DMS153 (cell line): ENCODE data around the gene SPATA46.

ENCODE experiments used
- DNase-seq: peaks from one replicate; lab custom pipeline; 2025; lab: John Stamatoyannopoulos, UW

Gene SPATA46

DNA sequence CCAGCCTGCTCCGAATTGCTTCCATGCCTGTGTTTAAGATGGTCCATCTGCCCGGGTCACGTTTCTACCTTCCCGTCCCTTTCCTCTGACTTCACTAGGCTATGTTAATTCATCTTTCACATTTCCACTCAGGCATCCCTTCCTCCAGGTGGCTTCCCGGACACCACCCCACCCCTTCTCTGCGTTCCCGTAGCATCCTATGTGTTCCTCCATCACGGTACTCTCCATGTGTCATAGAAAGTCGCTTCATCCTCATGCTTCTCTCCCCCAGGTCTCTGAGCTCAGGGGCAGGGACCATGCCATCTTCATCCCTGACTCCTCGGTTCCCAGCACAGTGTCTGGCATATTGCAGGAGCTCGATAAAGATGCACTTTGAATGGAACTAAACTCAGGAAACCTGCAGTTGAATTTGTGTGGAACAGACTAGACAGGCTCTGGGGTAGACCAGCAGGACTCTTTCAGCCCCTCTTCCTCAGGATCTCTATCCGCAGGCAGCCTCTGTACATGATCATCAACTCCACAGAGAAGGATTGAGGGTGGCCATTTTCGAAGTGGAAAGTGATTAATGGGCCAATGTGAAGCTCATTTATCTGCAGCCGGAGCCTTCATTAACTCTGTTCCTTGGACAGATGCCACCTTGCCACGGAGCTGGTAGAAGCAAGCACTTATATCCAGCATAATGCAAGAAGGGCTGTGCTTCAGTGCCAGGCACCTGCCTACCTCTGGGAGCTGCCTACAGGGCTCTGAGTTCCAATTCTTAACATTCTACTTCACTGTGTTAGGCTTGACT is 13.9 kb upstream of the SPATA46 start:
- DNase-seq: no peak

DNA sequence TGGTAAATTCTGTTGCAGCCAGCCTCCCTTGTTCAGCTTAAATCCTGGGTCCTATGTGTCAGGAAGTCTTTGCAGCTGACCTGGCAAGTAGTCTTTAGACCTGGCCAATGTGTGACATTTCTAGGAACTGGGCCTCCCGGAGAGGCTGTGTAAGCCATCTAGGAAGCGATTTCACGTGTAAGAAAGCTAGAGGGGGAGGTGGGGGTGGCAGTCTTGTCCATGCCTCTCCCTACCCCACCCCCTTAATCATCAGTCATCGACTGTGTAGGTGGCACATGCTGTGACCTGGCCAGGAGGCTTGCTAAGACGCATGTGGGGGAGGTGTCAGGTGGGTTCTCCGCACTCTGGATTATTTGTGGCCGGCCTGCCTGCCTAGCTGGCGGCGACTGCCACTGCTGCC is 13.3 kb upstream of the SPATA46 start:
- DNase-seq: no peak

DNA sequence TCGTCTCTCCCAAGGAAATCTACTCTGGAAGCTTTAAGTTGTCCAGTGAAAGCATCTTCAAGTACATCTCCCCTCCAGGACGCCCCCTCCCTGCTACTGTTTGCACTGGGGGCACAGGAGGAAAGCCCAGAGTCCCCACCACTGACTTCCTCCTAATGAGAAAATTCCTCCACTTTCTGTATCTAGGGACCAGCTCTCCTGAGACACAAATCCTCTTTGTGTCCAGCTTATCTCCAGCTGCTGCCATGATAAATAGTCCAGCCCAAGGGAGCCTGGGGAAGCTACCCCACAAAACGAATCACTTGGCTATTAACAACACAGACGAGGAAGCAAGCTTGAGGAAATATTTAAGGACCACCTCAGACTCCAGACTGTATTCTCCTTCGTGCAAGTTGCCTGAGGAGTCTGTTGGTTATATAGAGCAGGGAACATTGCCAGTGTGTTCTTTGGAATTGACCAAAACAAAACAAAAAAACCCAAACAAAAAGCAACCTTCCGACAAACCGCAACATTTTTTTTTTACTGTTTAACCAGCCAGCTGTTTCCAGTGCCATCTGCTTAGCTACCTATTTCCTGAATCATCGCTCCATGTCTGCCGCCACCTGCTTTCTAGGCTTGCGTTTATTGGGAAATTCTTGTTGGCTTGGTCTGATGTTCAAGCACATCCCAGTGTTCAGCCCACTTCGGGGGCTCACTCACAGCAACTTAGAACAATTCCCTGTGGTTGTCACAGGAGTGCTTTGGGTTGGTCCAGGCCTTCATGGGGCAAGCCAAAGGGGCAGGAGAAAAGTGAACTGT is 12.6 kb upstream of the SPATA46 start:
- DNase-seq: peak; percentile 71

DNA sequence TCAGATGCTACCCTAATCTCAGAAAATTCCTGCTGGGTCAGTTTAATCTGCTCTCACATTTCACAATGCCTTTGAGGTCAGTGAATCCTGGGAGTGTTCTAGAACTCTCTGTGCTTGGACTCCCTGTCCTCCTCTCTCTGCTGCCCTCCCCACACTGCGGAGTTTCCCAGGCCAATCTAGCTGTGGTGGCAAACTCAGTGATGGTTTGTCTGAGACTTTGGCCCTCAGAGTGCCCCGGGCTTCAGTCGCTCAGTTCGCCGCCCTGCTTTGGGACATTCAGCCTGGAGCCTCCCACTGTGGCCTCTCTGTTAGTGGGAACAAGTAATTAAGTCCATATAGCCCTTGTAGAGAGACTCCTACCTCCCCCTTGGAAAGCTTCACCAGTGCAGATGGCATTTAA is 12.0 kb upstream of the SPATA46 start:
- no peak for DNase-seq

DNA sequence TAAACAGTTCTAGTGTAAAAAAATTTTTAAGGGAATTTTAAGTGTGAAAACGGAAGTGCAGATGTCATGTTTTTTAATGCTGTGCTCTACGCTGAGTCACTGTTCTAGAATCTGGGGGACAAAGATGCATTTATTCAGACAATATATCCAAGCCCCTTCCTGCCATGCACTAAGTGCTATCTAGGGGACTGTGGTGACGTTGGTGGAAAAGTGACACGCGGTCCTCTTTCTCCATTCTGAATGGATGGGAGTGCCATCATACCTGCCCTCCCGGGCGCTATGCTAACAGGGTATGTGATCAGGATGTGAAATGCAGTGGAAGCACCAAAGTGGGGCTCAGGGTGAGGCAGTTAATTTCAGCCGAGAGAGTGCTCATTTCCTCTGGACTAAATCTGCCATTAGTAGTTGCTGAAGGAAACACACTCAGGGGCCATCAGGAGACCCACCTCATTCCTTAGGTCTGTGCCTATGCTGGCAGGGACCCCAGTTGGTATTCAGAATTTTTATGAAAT is 11.5 kb upstream of the SPATA46 start:
- no peak for DNase-seq

DNA sequence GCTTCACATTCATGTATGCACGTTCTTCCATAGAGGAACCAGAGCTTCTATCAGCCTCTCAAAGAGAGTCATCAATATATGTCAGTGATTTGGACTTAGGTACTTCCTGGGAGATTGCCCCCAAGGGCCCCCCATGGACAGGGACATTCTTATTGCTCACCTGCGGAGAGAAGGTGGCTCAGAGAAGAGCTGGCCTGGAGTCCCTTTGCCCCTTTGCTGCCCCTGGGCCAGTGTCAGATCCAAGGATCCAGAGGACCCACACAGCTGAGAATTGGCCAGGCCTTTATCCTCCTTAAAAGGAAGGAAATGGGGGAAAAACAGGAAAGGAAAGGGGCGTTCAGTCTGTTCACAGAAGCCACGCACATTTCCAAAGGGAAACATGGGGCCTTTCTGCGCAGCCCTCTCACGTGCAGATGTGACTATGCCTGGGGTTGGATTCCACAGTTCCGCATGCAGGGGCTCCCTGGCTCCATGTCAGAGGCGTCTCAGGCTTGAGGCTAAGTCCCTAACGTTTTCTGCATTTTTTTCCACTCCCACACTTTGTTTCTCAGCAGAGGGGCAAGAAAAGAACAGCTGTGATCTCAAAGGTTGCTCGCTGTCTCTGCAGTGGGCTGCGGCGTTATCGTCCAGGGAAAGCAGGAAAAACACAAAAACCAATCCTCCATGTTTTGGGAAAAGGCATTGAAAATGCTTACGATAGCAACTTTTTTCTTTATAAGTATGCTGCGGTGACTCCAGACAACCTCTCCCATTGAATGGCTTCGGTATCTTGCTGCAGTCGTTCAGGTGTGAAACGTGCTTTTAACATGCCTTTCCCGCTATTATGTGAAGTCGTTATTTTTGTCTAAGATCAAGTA is 10.8 kb upstream of the SPATA46 start:
- DNase-seq: no peak

DNA sequence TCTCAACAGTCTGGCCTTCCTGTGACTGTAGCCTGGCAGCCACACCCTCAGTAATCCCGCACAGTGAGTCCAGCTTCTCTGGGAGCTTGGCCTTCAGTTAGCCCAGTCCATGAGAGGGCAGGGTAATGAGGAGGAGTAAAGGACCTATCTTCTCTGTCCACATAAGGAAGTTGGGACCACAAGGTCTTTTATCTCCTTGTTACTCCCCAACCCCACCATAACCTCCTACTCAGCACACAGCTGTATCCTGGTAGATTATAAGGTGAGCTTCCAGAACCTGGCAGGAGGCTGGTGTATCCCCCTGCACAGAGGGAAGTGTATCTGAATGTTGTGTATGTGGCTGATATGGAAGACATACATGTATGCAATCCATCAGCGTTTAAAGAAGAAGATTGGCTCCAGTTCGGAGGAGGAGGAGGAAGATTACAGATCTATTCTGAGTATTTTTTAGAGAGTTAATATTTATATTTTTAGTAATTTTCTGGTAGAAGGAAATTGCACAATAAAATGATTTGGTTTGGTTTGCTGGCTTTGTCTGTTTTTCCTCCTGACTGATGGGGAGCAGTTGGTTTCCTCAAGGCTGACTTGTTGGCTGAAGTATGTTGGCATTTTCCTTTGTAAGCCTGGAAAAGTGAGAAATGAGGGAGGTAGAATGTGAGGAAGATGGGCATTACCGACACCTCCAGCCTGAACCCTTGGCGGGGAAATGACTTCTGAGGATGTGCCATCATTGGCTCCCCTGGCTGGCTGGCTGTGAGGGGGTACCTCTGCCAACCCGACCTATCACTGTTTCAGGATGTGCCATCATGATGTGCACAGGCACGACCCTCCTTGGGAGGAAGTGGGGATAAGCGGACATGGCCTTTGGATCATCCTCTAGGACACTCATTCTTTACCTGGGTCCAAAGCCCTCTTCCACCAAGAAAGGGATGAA is 9.9 kb upstream of the SPATA46 start:
- DNase-seq: no peak

DNA sequence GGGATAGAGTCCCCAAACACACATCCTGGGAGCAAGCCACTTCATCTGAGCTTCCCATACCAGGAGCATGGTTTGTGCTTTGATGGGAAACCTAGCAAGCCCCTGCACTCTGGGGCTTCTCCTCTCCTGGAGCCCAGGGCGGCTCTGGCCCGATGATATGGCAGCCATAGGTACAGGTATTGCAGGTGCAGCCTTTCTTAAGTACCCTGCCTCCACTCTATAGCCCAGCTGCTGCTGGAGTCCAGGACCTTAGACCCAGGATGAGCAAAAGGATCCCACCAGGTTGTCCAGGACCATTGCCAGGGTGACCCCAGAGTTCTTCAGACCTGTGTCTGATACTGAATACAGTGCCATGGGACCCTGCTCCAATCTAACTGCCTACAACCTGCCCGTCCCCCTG is 9.0 kb upstream of the SPATA46 start:
- DNase-seq: no peak

DNA sequence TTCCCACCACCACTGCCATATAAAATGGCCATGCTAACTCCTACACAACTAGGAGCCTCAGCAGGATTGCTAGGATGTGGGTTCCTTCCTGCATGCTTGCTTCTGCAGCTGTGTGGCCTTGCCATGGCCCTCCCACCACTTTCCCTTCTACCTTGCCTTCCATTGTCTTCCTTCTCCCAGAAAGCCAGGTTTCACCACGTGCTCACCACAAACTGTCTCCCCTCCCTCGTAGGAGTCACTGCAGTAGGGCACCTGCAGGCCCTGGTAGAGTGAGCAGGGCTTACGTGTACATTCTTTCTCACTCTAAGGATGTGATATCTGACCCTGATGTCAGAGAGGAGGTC is 8.6 kb upstream of the SPATA46 start:
- DNase-seq: no peak

DNA sequence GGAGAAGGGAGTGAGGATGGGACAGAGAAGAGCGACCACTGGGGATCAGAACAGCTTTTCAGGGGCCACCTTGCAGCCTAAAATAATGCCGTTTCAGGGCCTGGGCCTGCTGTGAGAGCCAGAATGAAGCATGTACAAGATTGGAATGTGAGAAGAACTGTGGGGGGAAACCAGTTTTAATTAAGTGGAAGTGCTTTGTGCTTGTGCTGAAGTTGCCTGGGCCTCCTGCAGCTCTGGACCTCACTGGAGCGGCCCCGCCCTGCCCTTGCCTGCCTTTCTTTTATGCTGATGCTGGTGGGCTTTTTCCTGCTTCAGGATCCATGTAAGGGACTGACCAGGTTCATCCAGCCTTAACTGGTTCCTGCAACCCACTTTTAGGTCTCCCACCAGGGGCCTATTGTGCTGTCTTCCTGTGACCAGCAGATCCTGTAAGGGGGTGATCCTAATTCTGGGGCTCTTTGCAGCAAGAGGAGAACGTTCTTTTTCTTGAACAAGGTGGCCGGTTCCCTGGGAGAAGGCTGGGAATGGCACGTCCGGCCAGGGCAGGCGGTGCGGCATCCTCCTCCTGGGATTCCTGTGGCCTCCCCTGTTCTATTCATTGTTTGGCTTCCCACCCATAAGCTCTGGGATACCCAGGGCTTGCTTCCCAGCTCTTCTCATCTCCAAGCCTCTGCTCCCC is 8.1 kb upstream of the SPATA46 start:
- DNase-seq: no peak

DNA sequence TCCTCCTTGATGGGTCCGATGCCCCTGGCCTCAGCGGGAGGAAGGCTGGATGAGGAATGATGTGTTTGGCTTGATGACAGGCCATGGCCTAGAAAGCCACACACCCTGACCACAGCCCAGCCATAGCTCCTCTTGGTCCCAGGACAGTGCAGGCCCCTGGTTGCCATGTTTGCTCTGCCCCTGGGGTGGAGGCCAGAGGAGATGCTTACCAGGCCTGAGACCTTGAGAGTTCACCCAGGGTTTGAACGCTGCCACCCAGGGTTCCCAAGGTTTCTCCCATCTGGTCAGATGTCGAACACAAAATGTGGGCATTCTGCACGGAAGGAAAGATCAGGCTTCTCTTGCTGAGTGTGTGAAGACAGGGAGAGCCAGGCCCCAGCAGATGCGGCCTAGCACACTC is 7.5 kb upstream of the SPATA46 start:
- no peak for DNase-seq

DNA sequence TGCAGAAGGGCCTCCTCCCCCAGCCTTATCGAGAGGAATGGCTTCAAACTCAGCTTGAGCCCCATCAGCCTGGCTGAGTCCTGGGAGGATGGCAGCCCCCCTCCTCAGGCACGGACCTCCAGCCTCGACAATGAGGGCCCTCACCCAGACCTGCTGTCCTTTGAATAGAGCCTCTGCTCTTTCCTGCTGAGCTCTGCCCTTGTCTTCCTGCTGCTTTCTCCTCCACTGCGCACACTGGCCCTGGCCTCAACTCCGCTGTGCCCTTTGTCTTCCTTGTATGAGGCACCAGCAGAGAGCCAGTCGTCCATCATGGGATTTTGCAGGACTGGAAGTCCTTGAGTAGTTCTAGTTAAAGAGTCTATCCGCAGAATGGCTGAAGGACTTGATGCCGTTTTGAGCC is 6.9 kb upstream of the SPATA46 start:
- DNase-seq: no peak

DNA sequence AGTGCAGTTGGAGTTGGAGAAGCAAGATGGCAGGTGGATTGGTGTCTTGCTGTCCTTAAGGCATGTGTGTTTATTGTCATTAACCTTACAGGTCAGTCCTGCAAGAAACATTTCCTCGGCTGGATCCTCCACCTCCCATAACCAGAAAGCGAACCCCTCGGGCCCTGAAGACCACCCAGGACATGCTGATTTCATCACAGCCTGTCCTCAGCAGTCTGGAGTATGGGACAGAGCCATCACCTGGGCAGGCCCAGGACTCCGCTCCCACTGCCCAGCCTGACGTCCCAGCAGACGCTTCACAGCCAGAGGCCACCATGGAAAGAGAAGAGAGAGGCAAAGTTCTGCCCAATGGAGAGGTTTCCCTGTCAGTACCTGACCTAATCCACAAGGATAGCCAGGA is 6.4 kb upstream of the SPATA46 start:
- DNase-seq: no peak

DNA sequence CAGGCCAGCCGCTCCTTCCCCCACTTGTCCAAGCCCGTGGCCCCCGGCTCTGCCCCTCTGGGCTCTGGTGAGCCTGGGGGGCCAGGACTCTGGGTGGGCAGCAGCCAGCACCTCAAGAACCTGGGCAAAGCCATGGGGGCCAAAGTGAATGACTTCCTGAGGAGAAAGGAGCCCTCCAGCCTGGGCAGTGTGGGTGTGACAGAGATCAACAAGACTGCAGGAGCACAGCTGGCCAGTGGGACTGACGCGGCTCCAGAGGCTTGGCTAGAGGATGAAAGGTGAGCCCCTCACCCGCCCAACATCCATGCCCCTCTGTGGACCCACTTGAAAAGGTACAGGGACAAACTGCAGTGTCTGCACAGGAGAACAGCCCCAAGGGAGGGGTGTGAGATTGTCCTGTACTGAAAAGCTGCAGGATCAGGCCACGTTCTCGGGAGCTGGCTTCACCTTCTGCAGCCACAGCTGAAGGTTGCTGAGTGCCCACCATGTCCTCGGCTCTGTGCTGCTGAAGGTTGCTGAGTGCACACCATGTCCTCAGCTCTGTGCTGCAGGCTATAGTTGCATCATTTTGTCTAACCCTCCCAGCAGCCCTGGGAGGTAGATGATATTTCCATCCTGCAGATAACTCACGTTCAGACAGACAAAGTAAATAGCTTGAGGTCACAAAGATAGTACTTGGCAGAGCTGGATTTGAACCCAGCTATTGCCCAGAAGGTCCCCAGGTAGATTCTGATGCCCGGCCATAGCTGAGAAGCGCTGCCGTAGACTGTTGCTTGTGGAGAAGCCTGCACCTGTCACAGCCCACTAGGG is 5.5 kb upstream of the SPATA46 start:
- DNase-seq: no peak

DNA sequence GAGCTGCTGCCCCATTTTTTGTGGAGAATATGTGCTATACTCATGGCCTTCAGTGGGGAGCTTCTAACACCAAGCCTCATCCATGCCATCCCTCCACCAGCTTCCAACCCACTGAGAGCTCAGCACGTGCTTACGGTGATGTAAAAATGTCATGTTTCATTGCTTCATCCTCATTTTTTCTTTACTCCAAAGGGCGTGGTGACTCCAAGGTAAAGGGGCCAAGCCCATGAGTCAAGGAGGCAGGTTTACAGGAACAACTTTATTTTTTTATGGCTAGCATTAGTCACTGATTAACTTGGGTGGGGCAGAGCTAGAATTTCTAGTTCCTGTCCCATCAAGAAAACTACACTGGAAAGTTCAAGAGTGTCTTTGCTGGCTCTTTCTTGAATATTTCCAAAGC is 4.7 kb upstream of the SPATA46 start, which contains the start of gene C1orf226:
TSS of gene C1orf226 (plus strand) at position 346 of the 400 bp plus-strand sequence. CDS start 174 bp downstream, outside the sequence.
- no peak for DNase-seq

DNA sequence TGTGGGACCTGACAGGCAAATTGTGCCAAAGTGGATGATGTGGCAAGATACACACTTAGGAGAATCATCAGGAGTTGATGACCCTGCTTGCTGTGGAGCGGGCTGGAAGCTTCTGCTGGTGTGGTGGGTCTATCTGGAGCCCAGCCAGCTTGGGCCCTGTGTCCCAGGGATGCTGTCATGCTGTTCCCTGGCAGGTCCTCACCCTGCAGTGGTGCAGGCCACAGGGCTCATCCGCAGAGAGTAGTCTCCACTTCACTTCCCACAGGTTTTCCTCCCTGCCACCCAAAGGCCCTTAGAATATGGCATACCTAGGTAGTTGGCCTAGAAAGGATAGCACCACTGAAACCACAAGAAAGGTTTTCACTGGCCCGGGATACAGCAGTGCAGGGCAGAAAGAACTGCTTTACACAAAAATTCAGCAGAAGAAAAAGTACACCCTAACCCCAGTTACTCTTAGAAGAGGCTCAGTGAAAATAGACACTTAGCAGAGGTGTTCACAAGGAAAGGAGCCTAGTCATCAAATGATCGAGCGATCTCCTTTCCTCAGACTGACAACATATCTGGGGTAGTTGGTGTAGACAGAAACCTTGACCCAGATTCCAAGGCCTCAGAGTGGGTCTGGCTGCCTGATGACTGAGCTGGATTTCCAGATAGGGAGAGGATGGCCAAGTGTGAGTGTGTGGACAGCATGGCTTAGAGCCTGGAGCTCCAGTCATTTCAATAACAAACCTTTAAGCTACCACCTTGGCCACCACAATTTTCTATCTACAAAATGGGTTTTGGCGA is 3.6 kb upstream of the SPATA46 start:
- DNase-seq: no peak

DNA sequence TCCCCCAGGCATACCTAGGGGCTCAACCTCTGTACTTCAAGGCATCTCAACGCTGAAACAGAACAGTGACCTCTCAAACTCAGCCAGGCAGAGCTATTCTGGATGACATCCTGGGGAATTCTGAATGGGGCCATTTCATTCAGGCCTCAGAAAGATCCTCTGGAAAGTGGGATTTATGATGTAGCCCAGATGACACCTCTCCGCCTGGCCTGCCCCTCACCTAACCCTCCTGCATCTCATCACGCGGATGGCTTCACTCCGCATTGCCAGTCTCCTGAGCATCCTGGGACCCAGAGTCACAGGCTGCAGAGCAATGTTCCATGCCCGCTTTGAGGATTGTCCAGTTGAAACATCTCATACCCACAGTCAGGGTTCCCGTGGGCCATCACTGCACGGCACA is 1.2 kb downstream of the SPATA46 start:
- DNase-seq: no peak

DNA sequence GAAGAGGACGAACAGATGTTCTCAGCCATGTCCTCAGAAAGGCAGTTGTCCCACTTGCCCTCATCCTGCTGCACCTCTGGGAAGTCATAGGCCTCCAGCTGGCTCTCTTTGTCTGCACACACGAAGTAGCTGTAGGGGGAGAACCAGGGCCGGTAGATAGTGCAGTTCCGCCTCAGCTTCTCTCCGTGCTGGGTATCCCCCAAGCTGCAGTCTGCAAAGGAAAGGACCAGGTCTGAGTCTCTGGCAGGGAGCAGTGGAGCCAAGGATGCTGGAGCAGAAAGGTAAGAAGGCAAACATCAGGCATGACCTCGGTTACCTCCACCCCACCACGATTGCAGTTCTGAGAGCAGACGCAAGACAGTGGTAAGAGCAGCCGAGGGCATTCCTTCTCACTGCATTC is 2.2 kb downstream of the SPATA46 start:
- DNase-seq: no peak
